NCI-H146 (cell line): ENCODE measurements around the gene PDGFC.

ENCODE experiments used
- DNase-seq: peaks from one replicate; lab custom pipeline; 2025; lab: John Stamatoyannopoulos, UW

PDGFC gene

DNA sequence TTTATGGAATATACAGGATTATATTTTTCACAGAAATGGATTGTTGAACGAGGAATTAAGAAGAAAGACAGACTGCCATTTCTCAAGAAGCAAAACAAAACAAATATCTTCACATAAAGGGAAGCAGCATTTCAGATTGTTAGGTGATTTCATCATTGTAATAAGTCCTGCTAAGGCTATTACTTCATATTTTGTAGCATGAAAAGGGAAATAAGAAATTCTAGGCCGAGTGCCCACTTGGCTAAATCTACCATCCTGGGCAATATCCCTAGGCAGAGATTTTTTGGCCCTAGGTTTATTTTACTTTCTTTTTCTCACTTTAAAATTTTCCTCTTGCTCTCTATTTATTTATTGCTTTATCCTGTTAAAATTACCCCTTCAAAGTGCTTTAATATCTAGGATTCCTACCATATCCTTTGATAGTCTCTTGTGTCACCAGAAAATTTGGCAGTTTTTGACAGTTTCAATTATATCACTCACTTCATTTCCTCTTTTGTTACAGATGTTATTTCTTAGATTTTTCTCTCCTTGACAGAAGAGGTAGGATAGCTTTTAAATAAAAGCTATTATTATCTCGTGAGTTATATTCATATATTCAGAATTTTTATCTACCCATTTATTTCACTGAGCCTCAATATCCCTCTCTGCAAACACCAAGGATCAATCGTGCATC, 142.3 kb downstream of the PDGFC start:
- DNase-seq: no peak

- no peak for DNase-seq
Observed at GRCh38 chr4:156827519-156827918, 144.1 kb downstream of the PDGFC start.

DNA sequence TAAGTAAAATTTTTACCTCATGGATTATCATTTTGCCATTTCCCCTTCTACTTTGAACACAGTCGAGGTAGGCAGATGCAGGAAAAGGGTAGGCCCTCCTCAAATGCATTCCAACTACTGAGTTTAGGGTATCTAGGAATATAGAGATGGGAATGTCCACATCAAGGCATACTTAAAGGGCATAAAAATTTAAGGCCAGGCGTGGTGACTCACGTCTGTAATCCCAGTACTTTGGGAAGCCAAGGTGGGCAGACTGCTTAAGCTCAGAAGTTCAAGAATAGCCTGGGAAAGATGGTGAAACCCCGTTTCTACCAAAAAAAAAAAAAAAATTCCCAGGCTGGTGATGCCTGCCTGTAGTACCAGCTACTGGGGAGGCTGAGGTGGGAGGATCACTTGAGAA, 146.5 kb downstream of the PDGFC start:
- no peak for DNase-seq

DNA sequence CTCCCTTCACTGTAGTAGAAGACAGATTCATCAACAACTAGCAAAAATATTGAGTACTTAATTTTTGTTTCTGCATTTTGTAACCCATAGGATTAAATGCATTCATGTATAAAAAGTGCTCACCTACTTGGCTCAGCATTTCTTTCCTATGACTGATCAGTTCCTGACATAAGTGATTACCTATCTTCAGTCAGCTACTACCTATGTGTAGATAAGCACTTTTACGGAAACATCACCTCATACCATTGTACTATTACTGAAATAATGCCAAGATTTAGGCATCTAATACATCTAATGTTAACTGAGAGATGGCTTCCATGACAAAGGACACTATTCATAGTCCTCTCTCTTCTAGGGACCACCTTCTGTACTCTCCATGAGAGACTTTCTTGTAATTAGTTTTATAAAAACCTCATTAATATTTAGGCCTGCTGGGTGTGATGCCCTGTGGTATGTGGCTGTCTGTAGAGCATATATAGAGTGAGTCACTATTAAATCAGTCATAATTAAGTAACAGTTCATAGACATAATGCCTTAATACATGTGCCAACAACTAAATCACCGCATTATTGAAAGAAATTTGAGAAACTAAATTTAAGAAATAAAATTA, 147.0 kb downstream of the PDGFC start:
- no peak for DNase-seq

- DNase-seq: no peak
Observed at GRCh38 chr4:156820931-156821330, 150.7 kb downstream of the PDGFC start.

GRCh38 chr4:156816360-156816755, 155.2 kb downstream of the PDGFC start:
- DNase-seq: no peak

DNA sequence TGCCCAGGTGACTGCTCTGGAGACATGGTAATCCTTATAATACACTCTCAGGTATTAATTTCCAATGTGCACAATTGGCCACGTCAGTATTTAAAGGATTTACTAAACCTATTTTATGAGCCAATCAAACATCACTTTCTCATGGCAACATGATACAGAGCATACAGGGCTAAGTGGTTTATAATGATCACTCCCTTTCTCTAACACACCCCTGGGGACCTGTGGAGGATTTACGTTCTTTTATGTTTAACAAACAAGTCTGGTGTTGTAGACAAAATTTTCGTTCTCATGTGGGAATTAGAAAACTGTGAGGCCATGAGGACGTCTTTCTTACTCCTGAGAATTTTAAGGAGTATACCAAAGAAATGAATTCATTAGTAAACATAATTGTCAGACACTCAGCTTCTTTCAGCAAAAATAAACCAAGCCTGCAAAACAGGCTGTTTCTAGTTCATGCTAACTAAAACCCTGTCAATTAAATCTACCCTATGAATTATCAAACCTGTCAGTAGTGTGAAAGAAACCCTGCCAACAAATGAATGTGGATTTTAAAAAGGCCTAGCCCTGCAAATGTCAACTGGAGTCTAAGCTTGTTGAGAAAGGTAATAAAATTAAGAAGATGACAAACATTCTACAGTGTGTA, 155.8 kb downstream of the PDGFC start:
- peak; percentile 70 for DNase-seq

DNA sequence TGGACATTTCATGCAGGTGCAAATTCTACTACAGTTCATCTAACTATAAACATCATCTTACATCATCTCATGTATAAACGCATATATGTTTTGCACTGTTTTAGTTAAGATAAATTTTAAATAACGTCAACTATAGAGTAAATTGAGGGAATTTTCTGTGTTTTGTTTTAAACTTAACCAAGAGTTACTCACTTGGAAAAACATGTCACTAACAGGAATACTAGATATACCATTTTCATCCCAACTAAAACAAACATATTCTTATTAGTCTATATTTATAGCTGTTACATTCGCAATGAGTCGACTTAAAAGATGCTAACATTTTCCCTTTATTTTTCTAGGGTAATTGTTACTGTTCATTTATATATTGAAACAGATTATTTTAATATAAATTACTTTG, 159.6 kb downstream of the PDGFC start:
- DNase-seq: no peak

GRCh38 chr4:156811286-156811685, 160.3 kb downstream of the PDGFC start:
- DNase-seq: no peak

DNA sequence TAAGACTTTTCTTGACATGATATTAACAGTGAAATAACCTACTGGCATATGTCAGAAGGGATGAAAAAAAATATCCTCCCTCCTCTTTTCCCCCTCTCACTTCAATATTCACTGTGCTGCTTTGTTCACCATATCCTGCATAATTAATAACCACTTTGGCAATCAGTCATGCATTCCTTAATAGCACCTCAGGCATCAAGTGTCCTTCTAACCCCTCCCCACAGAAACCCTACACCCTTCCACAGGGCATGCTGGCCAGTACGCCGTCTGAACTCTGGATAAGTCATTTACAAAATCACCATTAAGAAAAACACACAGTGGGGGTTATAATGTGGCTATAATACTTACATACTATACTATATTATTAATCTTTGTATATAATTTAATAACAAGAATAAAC, 165.9 kb downstream of the PDGFC start:
- DNase-seq: peak; percentile 38

GRCh38 chr4:156803056-156803455, 168.5 kb downstream of the PDGFC start:
- no peak for DNase-seq

- DNase-seq: no peak
Observed at GRCh38 chr4:156800463-156800862, 171.1 kb downstream of the PDGFC start.

DNA sequence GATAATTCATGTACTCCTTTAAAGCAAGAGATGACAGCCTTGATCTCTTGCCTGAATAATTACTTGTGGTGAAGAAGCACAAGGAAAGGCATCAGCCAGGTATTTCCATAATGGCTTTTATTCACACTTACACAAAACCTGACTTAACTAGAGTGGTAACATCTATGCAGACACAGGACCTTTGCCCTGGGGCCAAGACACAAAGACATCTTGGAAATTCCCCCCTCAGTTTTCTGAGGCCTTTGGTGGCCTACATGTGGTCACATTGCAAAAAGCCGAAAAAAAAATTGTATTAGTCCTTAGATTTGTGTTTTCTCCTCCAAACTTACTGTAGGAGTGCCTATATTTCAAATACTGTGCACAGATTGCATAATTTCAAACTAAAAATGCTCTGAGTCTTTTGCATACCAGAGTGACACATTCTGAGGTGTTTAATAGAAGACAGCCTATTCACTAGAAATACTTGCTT, 172.4 kb downstream of the PDGFC start:
- no peak for DNase-seq

DNA sequence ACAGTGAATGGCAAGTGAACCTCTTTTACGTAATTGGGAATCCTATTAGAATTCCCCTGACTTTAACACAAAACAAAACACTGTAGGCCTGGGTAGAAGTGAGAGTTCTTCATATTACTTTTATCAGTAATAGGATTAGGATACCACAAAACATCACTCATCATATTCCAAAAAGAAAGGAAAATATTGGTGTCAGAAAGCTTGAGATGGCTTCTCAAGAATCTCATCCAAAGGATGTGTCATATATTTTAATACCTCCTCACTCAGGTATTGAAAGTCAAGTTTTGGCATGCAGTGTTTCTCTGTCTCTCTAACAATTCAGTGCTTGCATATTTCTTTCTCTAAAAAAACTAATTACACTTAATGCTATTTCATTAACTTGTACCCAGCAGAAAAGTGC, 173.2 kb downstream of the PDGFC start:
- DNase-seq: no peak

DNA sequence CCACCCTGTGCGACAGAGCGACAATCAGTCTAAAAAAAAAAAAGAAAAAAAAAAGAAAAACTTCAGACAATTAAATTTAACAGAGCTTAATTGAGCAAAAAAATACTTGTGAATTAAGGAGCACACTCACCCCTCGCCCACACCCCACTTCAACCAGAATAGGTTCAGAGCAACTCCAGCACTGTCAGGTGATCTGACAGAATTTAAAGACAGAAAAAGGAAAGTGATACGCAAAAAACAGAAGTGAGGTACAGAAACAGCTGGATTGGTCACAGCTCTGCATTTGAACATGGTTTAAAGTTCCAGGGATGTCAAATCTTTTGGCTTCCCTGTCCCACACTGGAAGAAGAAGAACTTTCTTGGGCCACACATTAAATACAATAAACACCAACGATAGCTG, 174.4 kb downstream of the PDGFC start:
- no peak for DNase-seq

GRCh38 chr4:156795727-156796126, 175.9 kb downstream of the PDGFC start:
- no peak for DNase-seq

DNA sequence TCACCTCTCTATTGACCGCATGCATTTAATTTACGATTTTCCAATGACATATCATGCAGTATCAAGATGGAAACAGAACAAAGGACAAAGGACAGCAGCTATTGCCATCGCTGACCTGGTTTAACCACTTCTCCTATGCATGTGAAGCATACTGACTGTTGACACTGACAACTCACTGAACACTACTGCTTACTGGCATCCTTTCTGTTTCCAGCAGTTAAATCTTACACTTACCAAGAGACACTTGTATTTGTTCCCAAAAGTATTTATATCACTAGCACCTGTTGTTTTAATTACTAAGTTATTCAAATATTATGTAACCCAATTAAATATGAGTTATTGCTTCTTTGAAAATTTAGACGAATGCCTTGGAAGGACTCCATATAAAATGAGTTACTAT, 176.7 kb downstream of the PDGFC start:
- no peak for DNase-seq

- DNase-seq: no peak
Observed at GRCh38 chr4:156792462-156793085, 179.0 kb downstream of the PDGFC start.

DNA sequence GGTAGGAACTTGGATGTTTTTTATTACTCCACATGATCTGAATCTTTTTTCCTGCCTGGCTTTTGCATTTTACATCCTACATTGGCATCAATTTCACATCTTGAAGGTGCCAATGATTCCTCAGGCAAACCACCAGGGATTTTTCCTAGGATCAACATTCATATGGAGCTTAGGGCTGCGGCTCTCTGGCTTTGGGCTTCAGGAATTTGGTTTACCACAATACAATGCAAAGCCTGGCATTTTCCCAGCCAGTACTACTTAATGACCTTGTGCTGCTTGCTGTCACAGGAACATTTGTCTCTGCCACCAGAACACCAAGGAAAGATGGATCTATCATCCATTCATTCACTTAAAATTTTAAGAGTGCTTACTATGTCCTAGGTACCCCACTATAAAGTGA, 180.7 kb downstream of the PDGFC start:
- DNase-seq: no peak

- no peak for DNase-seq
Observed at GRCh38 chr4:156788782-156789181, 182.8 kb downstream of the PDGFC start.

DNA sequence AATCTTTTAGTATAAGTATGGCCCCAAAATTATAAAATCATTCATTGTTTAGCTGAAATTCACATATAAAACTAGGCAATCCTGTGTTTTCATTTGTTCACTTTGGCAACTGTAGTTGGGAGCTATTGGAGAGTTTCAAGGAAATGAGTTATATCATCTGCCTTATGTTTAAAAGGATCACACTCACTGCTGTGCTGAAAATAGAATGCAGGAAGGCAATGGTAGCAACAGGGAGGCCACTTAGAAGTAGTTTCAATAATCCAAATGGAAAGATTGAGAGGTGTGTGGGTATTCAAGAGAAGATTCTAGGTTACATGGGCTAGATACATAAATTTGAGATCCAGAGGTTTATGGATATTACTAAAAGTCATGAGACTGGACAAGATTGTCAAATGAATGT, 184.9 kb downstream of the PDGFC start:
- DNase-seq: no peak

DNA sequence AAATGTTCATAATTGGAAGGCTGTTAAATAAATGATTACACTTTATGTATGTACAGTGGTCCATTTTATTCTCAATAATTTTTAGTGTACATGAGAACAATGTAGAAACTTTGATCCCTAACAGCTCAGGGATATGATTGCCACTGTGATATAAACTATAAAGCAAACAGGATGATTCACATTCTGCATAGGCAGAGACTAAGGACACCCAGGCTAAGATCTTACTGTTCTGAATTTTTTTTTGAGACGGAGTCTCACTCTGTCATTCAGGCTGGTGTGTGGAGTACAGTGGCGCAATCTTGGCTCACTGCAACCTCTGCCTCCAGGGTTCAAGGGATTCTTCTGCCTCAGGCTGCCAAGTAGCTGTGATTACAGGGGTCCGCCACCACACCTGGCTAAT, 186.6 kb downstream of the PDGFC start:
- no peak for DNase-seq

DNA sequence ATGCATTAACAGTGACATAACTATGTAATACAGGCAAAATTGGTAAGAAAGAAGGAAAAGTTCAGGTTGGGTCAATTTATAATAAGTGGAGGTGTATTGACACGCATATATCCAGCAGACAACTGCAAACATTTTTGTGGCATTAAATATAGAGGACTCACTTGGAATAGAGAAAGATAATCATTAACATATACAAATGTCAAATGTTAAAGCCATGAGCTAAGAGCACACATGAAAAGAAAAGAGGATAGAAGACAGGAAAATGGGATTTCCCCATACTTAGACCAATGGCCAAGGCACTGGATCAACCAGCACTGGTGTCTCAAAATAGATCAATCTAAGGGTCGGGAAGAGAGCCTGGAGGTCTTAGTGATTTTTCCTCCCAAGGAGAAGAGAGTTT, 187.6 kb downstream of the PDGFC start:
- no peak for DNase-seq
